HFFc6 (cell line): ENCODE measurements around the gene FAIM2. TPM values are rescaled to one million over a fixed set of nuclear protein-coding genes. Genes with fewer than 3 reads are reported as not detected.

ENCODE experiments used
- DNase-seq: peaks from one replicate; pipeline ENCODE4 v3.0.0-alpha.2; 2018
- H3K27ac Mint-ChIP-seq: 2 replicates; pipeline ENCODE4 v1.8.0; 2020; ENCODE audit warnings: mild to moderate bottlenecking, mixed read lengths
- H3K27me3 Mint-ChIP-seq: 2 replicates; pipeline ENCODE4 v1.8.0; 2021; ENCODE audit warnings: mild to moderate bottlenecking, moderate library complexity, mixed read lengths; ENCODE audit not compliant: insufficient read depth
- H3K36me3 Mint-ChIP-seq: 2 replicates; pipeline ENCODE4 v1.8.0; 2021; ENCODE audit warnings: low read depth, mixed read lengths
- H3K4me1 Mint-ChIP-seq: 2 replicates; pipeline ENCODE4 v1.8.0; 2020; ENCODE audit warnings: low read depth, mixed read lengths
- H3K4me3 Mint-ChIP-seq: 2 replicates; pipeline ENCODE4 v1.8.0; 2020; ENCODE audit warnings: mild to moderate bottlenecking, moderate library complexity, mixed read lengths
- H3K9me3 Mint-ChIP-seq: 2 replicates; pipeline ENCODE4 v1.8.0; 2020; ENCODE audit warnings: mild to moderate bottlenecking, mixed read lengths
- CTCF ChIP-seq: fragments of 200-600 bp; sonication (generic); IDR thresholded peaks from 2 replicates; pipeline ENCODE4 v1.5.0; 2021; ENCODE audit warnings: antibody characterized with exemption, mild to moderate bottlenecking
- total RNA-seq, 6 experiments: library from RNA; stranded (reverse); fragmentation: NEBNext Ultra II Directional; extraction: Animal tissue kit (Norgen Biotek cat#: 25700); gene quantifications; 2 replicates in 1 of 6; 3 replicates in 5 of 6; pipeline ENCODE4 v1.2.3, GENCODE V29; 2021

FAIM2 gene
- total RNA-seq, 6 experiments from 2014 or later = 0.24 to 1.1 (median 1.1) TPM

DNA sequence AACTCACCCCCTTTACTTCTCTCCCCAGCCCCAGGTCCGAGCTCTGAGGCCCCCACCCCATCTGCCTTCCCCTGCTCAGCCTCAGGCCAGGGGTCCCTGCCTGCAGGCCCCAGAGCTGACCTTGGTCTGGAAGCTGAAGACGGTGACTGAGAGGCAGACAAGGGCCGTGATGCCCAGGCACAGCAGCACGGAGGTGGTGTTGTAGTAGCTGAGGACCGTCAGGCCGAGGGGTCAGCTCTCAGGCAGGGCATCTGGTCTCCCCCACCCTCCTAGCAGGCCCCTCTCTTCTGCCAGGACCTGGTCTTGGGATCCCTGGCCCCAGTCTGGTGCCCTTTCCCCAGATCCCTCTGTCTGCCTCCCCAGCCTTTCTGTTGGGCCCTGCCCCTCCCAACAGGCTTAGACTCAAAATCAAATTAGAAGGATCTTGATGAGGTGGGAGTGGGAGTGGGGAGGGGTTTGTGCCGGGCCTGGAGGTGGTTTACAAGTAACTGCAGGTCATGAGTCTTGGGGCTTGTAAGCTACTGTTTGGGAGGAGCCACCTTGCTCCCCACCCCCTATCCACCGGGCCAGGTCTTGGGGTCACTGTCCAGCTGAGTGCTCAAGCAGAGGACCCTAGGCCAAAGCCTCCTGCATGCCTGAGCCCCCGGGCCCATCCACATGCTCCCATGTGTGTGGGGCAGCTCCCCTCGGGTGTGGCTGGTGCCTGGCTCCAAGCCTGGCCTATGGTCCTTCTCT is 14.2 kb downstream of the FAIM2 start:
- peaks cover 4% of the 10 kb centered on the region for H3K4me1 Mint-ChIP-seq
- H3K27me3 Mint-ChIP-seq = peaks cover 60% of the 10 kb centered on the region
- no peak for DNase-seq
- H3K36me3 Mint-ChIP-seq = no peaks in the 10 kb centered on the region
- TF ChIP-seq CTCF = no peak
- H3K9me3 Mint-ChIP-seq = no peaks in the 10 kb centered on the region
- no peak overlapping the region for H3K4me3 Mint-ChIP-seq
- no peak overlapping the region for H3K27ac Mint-ChIP-seq

- Mint-ChIP-seq H3K27ac (no peak overlapping the region), H3K4me1 (no peaks in the 10 kb centered on the region), H3K27me3 (peaks cover 66% of the 10 kb centered on the region), H3K9me3 (no peaks in the 10 kb centered on the region), H3K36me3 (no peaks in the 10 kb centered on the region), H3K4me3 (no peak overlapping the region)
- TF ChIP-seq CTCF = no peak
- DNase-seq = no peak
Observed at GRCh38 chr12:49888461-49889151, 15.1 kb downstream of the FAIM2 start.

DNA sequence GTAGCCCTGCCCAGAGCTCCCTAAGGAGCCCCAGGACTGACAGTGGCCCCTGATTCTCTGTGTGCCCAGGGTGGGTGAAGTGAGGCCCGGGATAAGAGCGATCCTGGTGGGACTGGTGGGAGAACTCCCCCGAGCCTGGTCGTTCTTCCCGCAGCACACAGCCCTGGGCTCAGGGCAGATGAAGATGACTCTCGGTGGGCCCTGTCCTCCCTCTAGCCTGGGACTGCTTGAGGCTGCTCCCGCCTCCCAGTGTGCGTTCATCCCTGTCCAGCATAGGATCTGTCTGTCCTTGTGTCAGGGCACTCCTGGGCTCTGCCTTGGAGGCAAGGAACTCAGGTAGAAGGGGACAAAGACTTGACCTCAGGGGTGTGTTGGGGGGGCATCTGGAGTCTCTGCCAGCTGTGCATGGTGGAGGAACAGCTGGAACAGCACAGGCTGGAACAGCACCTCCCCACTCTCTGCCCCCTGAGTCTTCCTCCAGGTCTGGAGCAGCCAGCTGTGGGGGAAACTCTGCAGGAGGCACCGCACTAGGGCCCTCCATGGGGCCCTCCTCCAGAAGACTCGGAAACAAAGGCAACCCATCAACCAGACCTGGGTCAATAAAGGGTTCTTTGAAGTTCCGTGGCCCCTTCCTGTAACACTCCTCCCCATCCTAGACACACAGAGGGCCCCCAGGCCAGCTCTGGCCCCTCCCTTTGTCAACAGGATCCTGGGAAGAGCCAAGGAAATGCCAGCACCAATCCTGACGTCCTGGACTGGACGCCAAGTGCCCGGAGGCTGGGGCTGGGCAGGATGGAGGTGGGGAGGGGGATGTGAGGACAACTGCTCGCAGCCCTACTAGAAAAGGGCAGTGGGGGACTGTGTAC is 15.9 kb downstream of the FAIM2 start:
- Mint-ChIP-seq H3K27me3 (peaks cover 67% of the 10 kb centered on the region), H3K36me3 (no peaks in the 10 kb centered on the region), H3K4me3 (no peak overlapping the region), H3K4me1 (no peaks in the 10 kb centered on the region), H3K27ac (no peak overlapping the region), H3K9me3 (no peaks in the 10 kb centered on the region)
- DNase-seq = no peak
- TF ChIP-seq CTCF = no peak

- DNase-seq = no peak
- H3K27me3 Mint-ChIP-seq = peaks cover 61% of the 10 kb centered on the region
- H3K4me1 Mint-ChIP-seq = no peaks in the 10 kb centered on the region
- no peaks in the 10 kb centered on the region for H3K9me3 Mint-ChIP-seq
- H3K27ac Mint-ChIP-seq = no peak overlapping the region
- H3K4me3 Mint-ChIP-seq = no peak overlapping the region
- no peaks in the 10 kb centered on the region for H3K36me3 Mint-ChIP-seq
- no peak for TF ChIP-seq CTCF
Observed at GRCh38 chr12:49887091-49887490, 16.6 kb downstream of the FAIM2 start.

- no peak for DNase-seq
- no peaks in the 10 kb centered on the region for H3K4me1 Mint-ChIP-seq
- H3K9me3 Mint-ChIP-seq = no peaks in the 10 kb centered on the region
- no peak overlapping the region for H3K4me3 Mint-ChIP-seq
- H3K27ac Mint-ChIP-seq = no peak overlapping the region
- TF ChIP-seq CTCF = no peak
- peaks cover 52% of the 10 kb centered on the region for H3K27me3 Mint-ChIP-seq
- H3K36me3 Mint-ChIP-seq = no peaks in the 10 kb centered on the region
Observed at GRCh38 chr12:49885663-49886461, 17.8 kb downstream of the FAIM2 start.
